Cardiac muscle cell (in vitro differentiated cells and primary cell): Measurements from ENCODE around the gene P2RY2. TPM values are rescaled to one million over a fixed set of nuclear protein-coding genes. Genes with fewer than 3 reads are reported as not detected.
A peak's percentile ranks its signal among the peaks of the same experiment; 100 is the strongest.

Experiments used
- DNase-seq, 2 donors: peaks; one replicate each; pipeline versions ENCODE4 v3.0.0 to v3.0.0-alpha.2; 2010 to 2017; ENCODE audit warnings: low read depth in 1 of 2, low spot score in 1 of 2
- H3K27ac ChIP-seq: fragments of 200-600 bp; sonication (generic); 2 replicates; pipeline ENCODE4 v1.5.1; 2016
- H3K27me3 ChIP-seq: fragments of 200-600 bp; sonication (generic); 2 replicates; pipeline ENCODE4 v1.6.0; 2016; ENCODE audit warnings: control low read depth
- H3K36me3 ChIP-seq: fragments of 200-600 bp; sonication (generic); 2 replicates; pipeline ENCODE4 v1.5.1; 2016; ENCODE audit warnings: control low read depth
- H3K4me1 ChIP-seq: fragments of 200-600 bp; sonication (generic); 2 replicates; pipeline ENCODE4 v1.8.1; 2017; ENCODE audit warnings: low read depth, mild to moderate bottlenecking, mixed run types
- H3K4me3 ChIP-seq: fragments of 200-600 bp; sonication (generic); 2 replicates; pipeline ENCODE4 v1.5.1; 2016; ENCODE audit warnings: mild to moderate bottlenecking
- H3K9me3 ChIP-seq: fragments of 200-600 bp; sonication (generic); 2 replicates; pipeline ENCODE4 v1.5.1; 2017; ENCODE audit warnings: low read depth, mild to moderate bottlenecking, control low read depth
- polyA plus RNA-seq: library from polyadenylated mRNA; unstranded; fragments of >200 nt; fragmentation: Nextera tagmentation; extraction: Ambion mirVana; gene quantifications from 2 replicates; pipeline ENCODE4 v1.2.1, GENCODE V29; 2016
- total RNA-seq: library from RNA; depleted of rRNA; stranded (reverse); fragments of >200 nt; gene quantifications from 2 replicates; pipeline ENCODE4 v1.2.3, GENCODE V29; 2016
- TF ChIP-seq, protein P1 (sequence below): IDR thresholded peaks from 2 replicates; pipeline ENCODE4 v1.5.1; 2012; ENCODE audit warnings: low read depth, mild to moderate bottlenecking, low read length

P2RY2 gene
- total and polyA plus RNA-seq, 2 experiments from 2014 or later = 0.48 to 0.83 TPM

- Histone ChIP-seq H3K27me3 (peaks cover 16% of the 10 kb centered on the region), H3K9me3 (no peaks in the 10 kb centered on the region), H3K4me3 (no peak overlapping the region), H3K4me1 (peaks cover 9% of the 10 kb centered on the region), H3K27ac (no peak overlapping the region), H3K36me3 (no peaks in the 10 kb centered on the region)
- TF ChIP-seq, protein P1, sequence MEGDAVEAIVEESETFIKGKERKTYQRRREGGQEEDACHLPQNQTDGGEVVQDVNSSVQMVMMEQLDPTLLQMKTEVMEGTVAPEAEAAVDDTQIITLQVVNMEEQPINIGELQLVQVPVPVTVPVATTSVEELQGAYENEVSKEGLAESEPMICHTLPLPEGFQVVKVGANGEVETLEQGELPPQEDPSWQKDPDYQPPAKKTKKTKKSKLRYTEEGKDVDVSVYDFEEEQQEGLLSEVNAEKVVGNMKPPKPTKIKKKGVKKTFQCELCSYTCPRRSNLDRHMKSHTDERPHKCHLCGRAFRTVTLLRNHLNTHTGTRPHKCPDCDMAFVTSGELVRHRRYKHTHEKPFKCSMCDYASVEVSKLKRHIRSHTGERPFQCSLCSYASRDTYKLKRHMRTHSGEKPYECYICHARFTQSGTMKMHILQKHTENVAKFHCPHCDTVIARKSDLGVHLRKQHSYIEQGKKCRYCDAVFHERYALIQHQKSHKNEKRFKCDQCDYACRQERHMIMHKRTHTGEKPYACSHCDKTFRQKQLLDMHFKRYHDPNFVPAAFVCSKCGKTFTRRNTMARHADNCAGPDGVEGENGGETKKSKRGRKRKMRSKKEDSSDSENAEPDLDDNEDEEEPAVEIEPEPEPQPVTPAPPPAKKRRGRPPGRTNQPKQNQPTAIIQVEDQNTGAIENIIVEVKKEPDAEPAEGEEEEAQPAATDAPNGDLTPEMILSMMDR = no peak
- no peak for DNase-seq
Observed at GRCh38 chr11:73249304-73249703, 31.2 kb downstream of the P2RY2 start.

- H3K27me3 ChIP-seq = peaks cover 15% of the 10 kb centered on the region
- H3K4me3 ChIP-seq = no peak overlapping the region
- no peaks in the 10 kb centered on the region for H3K36me3 ChIP-seq
- no peaks in the 10 kb centered on the region for H3K9me3 ChIP-seq
- no peak overlapping the region for H3K27ac ChIP-seq
- peaks cover 9% of the 10 kb centered on the region for H3K4me1 ChIP-seq
- TF ChIP-seq, protein P1 = no peak
- no peak for DNase-seq
Observed at GRCh38 chr11:73249853-73250783, 32.0 kb downstream of the P2RY2 start.

DNA sequence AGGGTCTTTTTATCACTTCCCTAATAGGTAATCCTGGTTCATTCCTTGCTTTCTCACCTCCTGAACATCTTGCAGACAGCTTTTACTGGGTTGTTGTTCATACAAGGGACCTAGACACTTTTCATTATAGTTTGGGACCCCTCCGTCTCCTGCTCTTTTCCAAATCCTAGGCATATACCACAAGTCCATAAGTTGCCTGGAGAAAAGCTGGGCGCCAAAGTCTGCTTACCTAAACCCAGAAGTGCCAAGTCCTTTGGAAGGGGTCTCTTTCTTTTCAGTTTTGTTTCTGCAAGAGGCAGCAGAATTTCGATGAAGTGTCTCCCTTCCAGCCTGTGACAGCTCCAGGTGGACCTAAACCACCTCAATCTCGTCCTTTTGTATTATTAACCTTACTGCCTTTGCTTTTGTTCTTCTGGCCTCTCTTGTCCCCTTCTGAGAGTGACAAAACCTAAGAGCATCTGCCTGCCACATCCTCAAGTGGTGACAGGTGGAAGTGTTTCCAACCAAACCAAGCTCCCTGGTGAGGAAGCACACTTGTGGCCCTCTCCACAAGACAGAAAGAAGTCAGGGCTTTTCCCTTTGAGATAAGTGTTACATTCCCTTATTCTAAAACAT, 34.6 kb downstream of the P2RY2 start:
- peak in 1 of 2 donors; percentile 68 for DNase-seq
- peaks cover 14% of the 10 kb centered on the region for H3K4me1 ChIP-seq
- peak overlapping the region; percentile 41 for H3K27ac ChIP-seq
- H3K9me3 ChIP-seq = no peaks in the 10 kb centered on the region
- H3K27me3 ChIP-seq = no peaks in the 10 kb centered on the region
- no peaks in the 10 kb centered on the region for H3K36me3 ChIP-seq
- H3K4me3 ChIP-seq = no peak overlapping the region
- TF ChIP-seq, protein P1 = no peak

GRCh38 chr11:73257342-73258103, 39.4 kb downstream of the P2RY2 start:
- H3K9me3 ChIP-seq = no peaks in the 10 kb centered on the region
- no peaks in the 10 kb centered on the region for H3K36me3 ChIP-seq
- H3K4me3 ChIP-seq = no peak overlapping the region
- no peak overlapping the region for H3K27ac ChIP-seq
- H3K4me1 ChIP-seq = peaks cover 12% of the 10 kb centered on the region
- peak; percentile 36 to 90 for DNase-seq
- H3K27me3 ChIP-seq = no peaks in the 10 kb centered on the region
- TF ChIP-seq, protein P1 = no peak
